ENCODE measurements around the gene USP2.

GRCh38 chr11:119346605-119347004 is 34.9 kb downstream of the USP2 start, which contains the start of gene MFRP:
- TF ChIP-seq CTCF (IDR thresholded peaks at IDR 0.05; ENCODE audit: borderline replicate concordance, extremely low read depth, low read length, poor library complexity, severe bottlenecking) (no peak), EZH2 (IDR thresholded peaks at IDR 0.05; ENCODE audit: borderline replicate concordance, low read depth, low read length, severe bottlenecking) (no peak)
